ENCODE data around the gene MCC.

DNA sequence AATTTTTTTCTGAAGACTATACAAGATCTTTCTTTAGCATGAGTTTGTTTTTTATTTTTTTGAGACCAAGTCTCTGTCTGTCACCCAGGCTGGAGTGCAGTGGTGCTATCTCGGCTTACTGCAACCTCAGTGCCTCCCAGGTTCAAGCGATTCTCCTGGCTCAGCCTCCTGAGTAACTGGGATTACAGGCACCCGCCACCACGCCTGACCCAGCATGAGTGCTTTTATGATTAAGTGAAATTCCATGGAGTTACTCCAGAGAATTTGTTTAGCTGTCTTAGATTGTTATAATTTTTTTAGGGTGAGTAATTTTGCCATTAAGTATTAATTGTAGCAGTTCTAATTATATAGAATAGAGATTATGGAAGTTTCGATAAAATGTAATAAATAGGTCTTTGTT is 39.5 kb upstream of the MCC start:
- TF ChIP-seq, protein P1, sequence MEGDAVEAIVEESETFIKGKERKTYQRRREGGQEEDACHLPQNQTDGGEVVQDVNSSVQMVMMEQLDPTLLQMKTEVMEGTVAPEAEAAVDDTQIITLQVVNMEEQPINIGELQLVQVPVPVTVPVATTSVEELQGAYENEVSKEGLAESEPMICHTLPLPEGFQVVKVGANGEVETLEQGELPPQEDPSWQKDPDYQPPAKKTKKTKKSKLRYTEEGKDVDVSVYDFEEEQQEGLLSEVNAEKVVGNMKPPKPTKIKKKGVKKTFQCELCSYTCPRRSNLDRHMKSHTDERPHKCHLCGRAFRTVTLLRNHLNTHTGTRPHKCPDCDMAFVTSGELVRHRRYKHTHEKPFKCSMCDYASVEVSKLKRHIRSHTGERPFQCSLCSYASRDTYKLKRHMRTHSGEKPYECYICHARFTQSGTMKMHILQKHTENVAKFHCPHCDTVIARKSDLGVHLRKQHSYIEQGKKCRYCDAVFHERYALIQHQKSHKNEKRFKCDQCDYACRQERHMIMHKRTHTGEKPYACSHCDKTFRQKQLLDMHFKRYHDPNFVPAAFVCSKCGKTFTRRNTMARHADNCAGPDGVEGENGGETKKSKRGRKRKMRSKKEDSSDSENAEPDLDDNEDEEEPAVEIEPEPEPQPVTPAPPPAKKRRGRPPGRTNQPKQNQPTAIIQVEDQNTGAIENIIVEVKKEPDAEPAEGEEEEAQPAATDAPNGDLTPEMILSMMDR (IDR thresholded peaks at IDR 0.05; ENCODE audit: insufficient read depth, low read depth, low read length), result no peak
- TF ChIP-seq EZH2 (IDR thresholded peaks at IDR 0.05; ENCODE audit: insufficient read depth, low read length), result no peak
